Measurements from ENCODE around the gene MYL7. TPM values are rescaled to one million over a fixed set of nuclear protein-coding genes. Genes with fewer than 3 reads are reported as not detected.
A peak's percentile ranks its signal among the peaks of the same experiment; 100 is the strongest.

Gene MYL7
- total RNA-seq, 4 donors from 2014 or later, result not detected

DNA sequence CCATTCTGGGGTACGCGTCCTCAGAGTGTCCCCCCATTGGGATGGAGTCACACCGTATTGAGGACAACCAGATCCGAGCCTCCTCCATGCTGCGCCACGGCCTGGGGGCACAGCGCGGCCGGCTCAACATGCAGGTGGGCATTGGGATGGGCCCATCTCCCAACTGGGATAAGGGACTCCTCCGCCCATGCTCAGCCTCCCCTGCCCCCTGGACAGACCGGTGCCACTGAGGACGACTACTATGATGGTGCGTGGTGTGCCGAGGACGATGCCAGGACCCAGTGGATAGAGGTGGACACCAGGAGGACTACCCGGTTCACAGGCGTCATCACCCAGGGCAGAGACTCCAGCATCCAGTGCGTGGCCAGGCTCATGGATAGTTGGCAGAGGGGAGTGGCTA lies 31.1 kb downstream of the MYL7 start:
- peaks cover 0 to 7% of the 10 kb centered on the region in 2 donors for H3K36me3 ChIP-seq

DNA sequence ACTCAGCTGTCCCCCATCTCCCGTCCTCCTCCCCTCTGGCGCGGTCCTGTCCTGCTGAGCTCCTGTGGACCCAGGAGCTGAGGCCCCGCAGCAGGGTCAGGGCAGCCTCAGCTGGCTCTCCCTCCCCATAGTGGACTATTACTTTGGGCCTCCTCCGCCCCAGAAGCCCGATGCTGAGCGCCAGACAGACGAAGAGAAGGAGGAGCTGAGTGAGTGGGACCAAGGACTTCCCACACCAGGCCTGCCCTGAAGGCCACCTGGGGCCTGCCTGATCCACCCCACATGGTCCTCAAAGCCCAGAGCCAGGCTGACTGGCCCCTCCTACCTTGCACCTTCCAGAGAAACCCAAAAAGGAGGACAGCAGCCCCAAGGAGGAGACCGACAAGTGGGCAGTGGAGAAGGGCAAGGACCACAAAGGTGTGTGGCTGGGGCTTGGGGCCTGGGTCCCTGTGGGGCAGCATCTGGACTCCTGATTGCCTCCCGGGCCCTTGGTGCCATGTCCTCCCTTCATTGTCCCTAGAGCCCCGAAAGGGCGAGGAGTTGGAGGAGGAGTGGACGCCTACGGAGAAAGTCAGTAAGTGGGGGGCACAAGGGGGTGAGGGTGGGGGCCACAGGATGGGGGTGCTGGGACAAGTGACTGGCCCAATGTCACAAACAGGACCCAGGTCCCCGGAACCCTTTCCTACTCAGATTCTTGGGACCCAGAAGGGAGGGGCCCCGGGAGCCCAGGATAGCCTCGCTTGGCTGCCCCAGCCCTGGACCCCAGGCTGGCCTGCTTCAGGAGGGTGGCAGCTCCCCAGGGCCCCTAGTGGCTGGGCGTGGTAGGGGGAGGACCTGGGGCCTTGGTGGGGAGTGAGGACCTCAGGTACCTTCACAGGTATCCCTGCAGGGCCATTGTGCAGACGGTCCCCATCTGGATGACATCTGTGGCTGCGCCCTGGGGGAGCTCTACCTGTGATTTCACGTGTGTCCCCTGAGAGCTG lies 32.1 kb downstream of the MYL7 start:
- H3K36me3 ChIP-seq, result no peaks in the 10 kb centered on the region
- 85% methylated on average over 14 to 19 of the region's 21 CpGs for WGBS, 2 donors
- intact Hi-C loops (cut with DNase I), result no loop called here
- no peak overlapping the region for H3K4me3 ChIP-seq (replicated peaks in 1 of 3)
- H3K27ac ChIP-seq, result no peak overlapping the region
- no peaks in the 10 kb centered on the region for H3K27me3 ChIP-seq
- no peaks in the 10 kb centered on the region for H3K9me3 ChIP-seq
- H3K4me1 ChIP-seq, result peaks cover 0 to 10% of the 10 kb centered on the region in 2 donors
- TF ChIP-seq, protein P1, sequence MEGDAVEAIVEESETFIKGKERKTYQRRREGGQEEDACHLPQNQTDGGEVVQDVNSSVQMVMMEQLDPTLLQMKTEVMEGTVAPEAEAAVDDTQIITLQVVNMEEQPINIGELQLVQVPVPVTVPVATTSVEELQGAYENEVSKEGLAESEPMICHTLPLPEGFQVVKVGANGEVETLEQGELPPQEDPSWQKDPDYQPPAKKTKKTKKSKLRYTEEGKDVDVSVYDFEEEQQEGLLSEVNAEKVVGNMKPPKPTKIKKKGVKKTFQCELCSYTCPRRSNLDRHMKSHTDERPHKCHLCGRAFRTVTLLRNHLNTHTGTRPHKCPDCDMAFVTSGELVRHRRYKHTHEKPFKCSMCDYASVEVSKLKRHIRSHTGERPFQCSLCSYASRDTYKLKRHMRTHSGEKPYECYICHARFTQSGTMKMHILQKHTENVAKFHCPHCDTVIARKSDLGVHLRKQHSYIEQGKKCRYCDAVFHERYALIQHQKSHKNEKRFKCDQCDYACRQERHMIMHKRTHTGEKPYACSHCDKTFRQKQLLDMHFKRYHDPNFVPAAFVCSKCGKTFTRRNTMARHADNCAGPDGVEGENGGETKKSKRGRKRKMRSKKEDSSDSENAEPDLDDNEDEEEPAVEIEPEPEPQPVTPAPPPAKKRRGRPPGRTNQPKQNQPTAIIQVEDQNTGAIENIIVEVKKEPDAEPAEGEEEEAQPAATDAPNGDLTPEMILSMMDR (IDR thresholded peaks at IDR 0.05), result no peak
- TF ChIP-seq POLR2A (IDR thresholded peaks at IDR 0.05), result no peak
- DNase-seq, result no peak

More for the DNA sequence above, 31.1 kb downstream of the MYL7 start:
- no peaks in the 10 kb centered on the region for H3K9me3 ChIP-seq
- DNase-seq, result no peak
- H3K4me1 ChIP-seq, result peaks cover 0 to 5% of the 10 kb centered on the region in 2 donors
- H3K27ac ChIP-seq, result no peak overlapping the region
- intact Hi-C loops (cut with DNase I), result no loop called here
- no peak overlapping the region for H3K4me3 ChIP-seq (replicated peaks in 1 of 3)
- TF ChIP-seq POLR2A (IDR thresholded peaks at IDR 0.05), result no peak
- TF ChIP-seq, protein P1 (IDR thresholded peaks at IDR 0.05), result no peak
- 94 to 95% methylated on average over 11 to 16 of the region's 18 CpGs for WGBS, 2 donors
- H3K27me3 ChIP-seq, result no peaks in the 10 kb centered on the region

- DNase-seq, result no peak
- Histone ChIP-seq H3K4me1 (peaks cover 0 to 10% of the 10 kb centered on the region in 2 donors), H3K4me3 (replicated peaks in 1 of 3) (no peak overlapping the region), H3K9me3 (no peaks in the 10 kb centered on the region), H3K27me3 (no peaks in the 10 kb centered on the region), H3K27ac (no peak overlapping the region), H3K36me3 (no peaks in the 10 kb centered on the region)
- WGBS, 2 donors, result 89 to 94% methylated on average over 11 to 20 of the region's 21 CpGs
- TF ChIP-seq POLR2A (IDR thresholded peaks at IDR 0.05), result no peak
- TF ChIP-seq, protein P1 (IDR thresholded peaks at IDR 0.05), result no peak
- intact Hi-C loops (cut with DNase I), result no loop called here
Observed at GRCh38 chr7:44107961-44108767, 33.0 kb downstream of the MYL7 start.

DNA sequence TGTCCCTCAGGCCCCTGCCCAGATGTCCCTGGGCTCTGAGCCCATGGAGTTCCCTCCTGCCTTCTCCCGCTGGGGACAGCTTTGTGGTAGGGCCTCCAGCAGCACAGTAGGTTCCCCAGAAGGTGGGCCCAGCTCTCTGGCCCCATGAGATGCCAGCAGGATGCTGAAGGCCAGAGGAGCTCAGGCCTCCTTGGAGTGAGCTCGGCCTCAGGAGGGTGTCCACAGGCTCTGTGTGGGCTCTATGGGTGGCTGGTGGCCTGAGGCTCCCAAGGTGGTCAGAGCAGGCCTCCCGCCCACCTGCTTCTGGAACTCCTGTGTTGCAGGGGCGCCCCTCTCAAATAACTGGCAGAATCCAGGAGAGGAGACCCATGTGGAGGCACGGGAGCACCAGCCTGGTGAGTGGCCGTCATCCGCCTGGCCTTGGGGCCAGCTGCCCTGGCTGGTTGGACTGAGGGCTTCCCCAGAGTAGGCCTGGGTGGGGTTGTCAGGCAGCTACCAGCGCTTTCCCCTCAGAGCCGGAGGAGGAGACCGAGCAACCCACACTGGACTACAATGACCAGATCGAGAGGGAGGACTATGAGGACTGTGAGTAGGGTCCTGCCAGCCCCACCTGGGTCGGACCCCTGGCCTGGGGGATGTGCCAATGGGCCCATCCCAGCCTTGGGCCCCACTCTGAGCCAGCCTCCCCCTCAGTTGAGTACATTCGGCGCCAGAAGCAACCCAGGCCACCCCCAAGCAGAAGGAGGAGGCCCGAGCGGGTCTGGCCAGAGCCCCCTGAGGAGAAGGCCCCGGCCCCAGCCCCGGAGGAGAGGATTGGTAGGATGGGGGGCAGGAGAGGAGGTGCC lies 33.8 kb downstream of the MYL7 start:
- H3K27me3 ChIP-seq, result no peaks in the 10 kb centered on the region
- no peaks in the 10 kb centered on the region for H3K9me3 ChIP-seq
- intact Hi-C loops (cut with DNase I), result no loop called here
- no peak for DNase-seq
- no peaks in the 10 kb centered on the region for H3K36me3 ChIP-seq
- no peak overlapping the region for H3K4me3 ChIP-seq (replicated peaks in 1 of 3)
- peaks cover 0 to 14% of the 10 kb centered on the region in 2 donors for H3K4me1 ChIP-seq
- no peak for TF ChIP-seq POLR2A (IDR thresholded peaks at IDR 0.05)
- TF ChIP-seq, protein P1 (IDR thresholded peaks at IDR 0.05), result no peak
- H3K27ac ChIP-seq, result peak overlapping the region in 1 of 3 donors; percentile 41
- WGBS, 2 donors, result 91 to 100% methylated on average over 3 to 12 of the region's 18 CpGs

Data from thyroid gland (tissue), 4 donors.